H1 (cell line): ENCODE measurements around the gene COBLL1.

Source experiments
- HDAC6 ChIP-seq: IDR thresholded peaks from one replicate; pipeline ENCODE4 v1.7.1; 2012; ENCODE audit warnings: low read depth, mild to moderate bottlenecking, inconsistent platforms, low read length, moderate library complexity
- TCF12 ChIP-seq: IDR thresholded peaks from 2 replicates; pipeline ENCODE4 v1.6.1; 2011; ENCODE audit warnings: low read depth, mild to moderate bottlenecking, low read length
- TF ChIP-seq, protein P1 (sequence below): IDR thresholded peaks from 2 replicates; pipeline ENCODE4 v1.6.1; 2012; ENCODE audit warnings: inconsistent platforms
- TF ChIP-seq, protein P2 (sequence below), 3 experiments: IDR thresholded peaks; 1 replicate in 2 of 3; 2 replicates in 1 of 3; pipeline versions ENCODE4 v1.5.1 to v1.6.1; 2011; ENCODE audit warnings: low read length in 3 of 3, mild to moderate bottlenecking in 3 of 3, inconsistent platforms in 2 of 3, low read depth in 1 of 3, moderate library complexity in 1 of 3; ENCODE audit not compliant: insufficient read depth in 1 of 3; ENCODE audit errors: control extremely low read depth in 1 of 3
- TF ChIP-seq, protein P3 (sequence below): IDR thresholded peaks from 2 replicates; pipeline ENCODE4 v1.6.1; 2012; ENCODE audit warnings: inconsistent platforms

GRCh38 chr2:164794432-164795231, 47.0 kb downstream of the COBLL1 start:
- TF ChIP-seq, protein P1, sequence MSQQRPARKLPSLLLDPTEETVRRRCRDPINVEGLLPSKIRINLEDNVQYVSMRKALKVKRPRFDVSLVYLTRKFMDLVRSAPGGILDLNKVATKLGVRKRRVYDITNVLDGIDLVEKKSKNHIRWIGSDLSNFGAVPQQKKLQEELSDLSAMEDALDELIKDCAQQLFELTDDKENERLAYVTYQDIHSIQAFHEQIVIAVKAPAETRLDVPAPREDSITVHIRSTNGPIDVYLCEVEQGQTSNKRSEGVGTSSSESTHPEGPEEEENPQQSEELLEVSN = no peak
- TF ChIP-seq, protein P2, sequence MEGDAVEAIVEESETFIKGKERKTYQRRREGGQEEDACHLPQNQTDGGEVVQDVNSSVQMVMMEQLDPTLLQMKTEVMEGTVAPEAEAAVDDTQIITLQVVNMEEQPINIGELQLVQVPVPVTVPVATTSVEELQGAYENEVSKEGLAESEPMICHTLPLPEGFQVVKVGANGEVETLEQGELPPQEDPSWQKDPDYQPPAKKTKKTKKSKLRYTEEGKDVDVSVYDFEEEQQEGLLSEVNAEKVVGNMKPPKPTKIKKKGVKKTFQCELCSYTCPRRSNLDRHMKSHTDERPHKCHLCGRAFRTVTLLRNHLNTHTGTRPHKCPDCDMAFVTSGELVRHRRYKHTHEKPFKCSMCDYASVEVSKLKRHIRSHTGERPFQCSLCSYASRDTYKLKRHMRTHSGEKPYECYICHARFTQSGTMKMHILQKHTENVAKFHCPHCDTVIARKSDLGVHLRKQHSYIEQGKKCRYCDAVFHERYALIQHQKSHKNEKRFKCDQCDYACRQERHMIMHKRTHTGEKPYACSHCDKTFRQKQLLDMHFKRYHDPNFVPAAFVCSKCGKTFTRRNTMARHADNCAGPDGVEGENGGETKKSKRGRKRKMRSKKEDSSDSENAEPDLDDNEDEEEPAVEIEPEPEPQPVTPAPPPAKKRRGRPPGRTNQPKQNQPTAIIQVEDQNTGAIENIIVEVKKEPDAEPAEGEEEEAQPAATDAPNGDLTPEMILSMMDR (IDR thresholded peaks at IDR 0.05; ENCODE audit: control extremely low read depth in 1 of 3, insufficient read depth in 1 of 3, low read depth in 1 of 3, low read length in 3 of 3) = no peak
- no peak for TF ChIP-seq TCF12
- TF ChIP-seq, protein P3, sequence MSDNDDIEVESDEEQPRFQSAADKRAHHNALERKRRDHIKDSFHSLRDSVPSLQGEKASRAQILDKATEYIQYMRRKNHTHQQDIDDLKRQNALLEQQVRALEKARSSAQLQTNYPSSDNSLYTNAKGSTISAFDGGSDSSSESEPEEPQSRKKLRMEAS = no peak
- TF ChIP-seq HDAC6 = no peak
